A549 (cell line): ENCODE measurements around the gene FAF1. TPM values are rescaled to one million over a fixed set of nuclear protein-coding genes. Genes with fewer than 3 reads are reported as not detected.

Experiments
- ATAC-seq, 2 experiments: fragments of 200-7000 bp in 1 of 2; fragments of >200 bp in 1 of 2; cut with Nextera tagmentation in 1 of 2; cut with Tn5 transposase in 1 of 2; 3 replicates each; pipeline versions ENCODE4 v1.8.0 to v1.9.1; 2018 to 2020; ENCODE audit warnings: mild to moderate bottlenecking in 1 of 2, moderate library complexity in 1 of 2
- CTCF ChIA-PET: fragments of 300-600 bp; sonication (Branson Sonifier 250); formaldehyde crosslinking; extraction: SDS; loops from one replicate; lab custom pipeline; 2021; ENCODE audit warnings: antibody characterized with exemption, inconsistent platforms; lab: Yijun Ruan, JAX
- POLR2A ChIA-PET: fragments of 350-600 bp; formaldehyde crosslinking; extraction: SDS; loops from one replicate; lab custom pipeline; 2021; ENCODE audit warnings: antibody characterized with exemption, inconsistent platforms; lab: Yijun Ruan, JAX
- DNase-seq, 2 experiments: peaks; one replicate each; pipeline versions ENCODE4 v3.0.0 to v3.0.0-alpha.2; 2011 to 2016; ENCODE audit warnings: low read depth in 1 of 2, low spot score in 1 of 2
- FAIRE-seq: peaks from 2 replicates; lab custom pipeline; 2011; peaks lifted over from hg19 to GRCh38; lab: Jason Lieb, UNC
- H3K27ac ChIP-seq, 2 experiments: fragments of >200 bp; sonication (Bioruptor Twin); formaldehyde crosslinking; 3 replicates each; pipeline ENCODE4 v1.5.1; 2016 to 2017
- H3K4me1 ChIP-seq: fragments of >200 bp; sonication (Bioruptor Twin); formaldehyde crosslinking; 3 replicates; pipeline ENCODE4 v1.6.1; 2016
- H3K4me2 ChIP-seq: fragments of >200 bp; sonication (Bioruptor Twin); formaldehyde crosslinking; 3 replicates; pipeline ENCODE4 v1.6.1; 2016
- H3K4me3 ChIP-seq: fragments of >200 bp; sonication (Bioruptor Twin); formaldehyde crosslinking; 3 replicates; pipeline ENCODE4 v1.5.1; 2016
- H3K9me3 ChIP-seq: fragments of >200 bp; sonication (Bioruptor Twin); formaldehyde crosslinking; 3 replicates; pipeline ENCODE4 v1.6.1; 2016
- BCL3 ChIP-seq: fragments of >200 bp; sonication (Bioruptor Twin); formaldehyde crosslinking; IDR thresholded peaks from 3 replicates; pipeline ENCODE4 v1.6.1; 2016
- CBX2 ChIP-seq: fragments of 200-600 bp; sonication (generic); IDR thresholded peaks from 2 replicates; pipeline ENCODE4 v1.6.1; 2016; ENCODE audit warnings: low read depth, mild to moderate bottlenecking, borderline replicate concordance
- ELK1 ChIP-seq: fragments of 150-350 bp; IDR thresholded peaks from 2 replicates; pipeline ENCODE4 v1.6.1; 2014; ENCODE audit warnings: low read depth, mild to moderate bottlenecking, low read length
- ESRRA ChIP-seq: fragments of 150-350 bp; IDR thresholded peaks from 2 replicates; pipeline ENCODE4 v1.6.1; 2014; ENCODE audit warnings: mild to moderate bottlenecking, low read length, borderline replicate concordance
- FOSL2 ChIP-seq, 2 experiments: fragments of 450-650 bp in 1 of 2; fragments of >200 bp in 1 of 2; sonication (Bioruptor Twin) in 1 of 2; formaldehyde crosslinking; IDR thresholded peaks; 2 replicates each; pipeline versions ENCODE4 v1.5.0 to v1.6.1; 2016 to 2020; ENCODE audit warnings: mild to moderate bottlenecking in 1 of 2, moderate library complexity in 1 of 2
- FOXS1 ChIP-seq: fragments of 250-450 bp; sonication (Bioruptor Pico); IDR thresholded peaks from 2 replicates; pipeline ENCODE4 v1.5.0; 2020; ENCODE audit warnings: mild to moderate bottlenecking, moderate library complexity
- GATA3 ChIP-seq: IDR thresholded peaks from 2 replicates; pipeline ENCODE4 v1.6.1; 2012; ENCODE audit warnings: borderline replicate concordance
- HEYL ChIP-seq: fragments of 250-450 bp; sonication (Bioruptor Pico); IDR thresholded peaks from 2 replicates; pipeline ENCODE4 v1.8.0; 2021; ENCODE audit warnings: mild to moderate bottlenecking, moderate library complexity
- HOXA7 ChIP-seq: fragments of 250-450 bp; sonication (Bioruptor Pico); IDR thresholded peaks from 2 replicates; pipeline ENCODE4 v1.5.0; 2020; ENCODE audit warnings: mild to moderate bottlenecking, moderate library complexity
- HOXB5 ChIP-seq: fragments of 250-450 bp; sonication (Bioruptor Pico); IDR thresholded peaks from 2 replicates; pipeline ENCODE4 v1.5.0; 2020; ENCODE audit warnings: mild to moderate bottlenecking, moderate library complexity
- JUN ChIP-seq, 2 experiments: fragments of >200 bp; sonication (Bioruptor Twin); formaldehyde crosslinking; IDR thresholded peaks; 2 replicates in 1 of 2; 3 replicates in 1 of 2; pipeline ENCODE4 v1.6.1; 2016 to 2017
- JUNB ChIP-seq: fragments of >200 bp; sonication (Bioruptor Twin); formaldehyde crosslinking; IDR thresholded peaks from 2 replicates; pipeline ENCODE4 v1.6.1; 2016
- KDM1A ChIP-seq: fragments of 200-600 bp; sonication (generic); IDR thresholded peaks from 2 replicates; pipeline ENCODE4 v1.6.1; 2016; ENCODE audit warnings: low read depth, mild to moderate bottlenecking
- MAFK ChIP-seq: fragments of 450-650 bp; IDR thresholded peaks from 2 replicates; pipeline ENCODE4 v1.6.1; 2014; ENCODE audit not compliant: partially characterized antibody
- NR3C1 ChIP-seq: fragments of >200 bp; sonication (Bioruptor Twin); formaldehyde crosslinking; IDR thresholded peaks from 3 replicates; pipeline ENCODE4 v1.6.1; 2017
- PHF8 ChIP-seq: fragments of 200-600 bp; sonication (generic); IDR thresholded peaks from 2 replicates; pipeline ENCODE4 v1.6.1; 2016; ENCODE audit warnings: low read depth, mild to moderate bottlenecking, antibody characterized with exemption, moderate library complexity, borderline replicate concordance
- POLR2A ChIP-seq: IDR thresholded peaks from 2 replicates; pipeline ENCODE4 v1.6.1; 2012; ENCODE audit warnings: mild to moderate bottlenecking, low read length
- POLR2AphosphoS2 ChIP-seq: conservative IDR thresholded peaks from 2 replicates; pipeline ENCODE4 v1.6.1; 2012; ENCODE audit warnings: low read length, improper control_type of control experiment, inconsistent platforms
- RAD21 ChIP-seq, 2 experiments: fragments of >200 bp in 1 of 2; sonication (Bioruptor Twin) in 1 of 2; formaldehyde crosslinking in 1 of 2; IDR thresholded peaks in 1 of 2; conservative IDR thresholded peaks in 1 of 2; 2 replicates in 1 of 2; 3 replicates in 1 of 2; pipeline ENCODE4 v1.6.1; 2012 to 2018; ENCODE audit warnings: inconsistent platforms in 1 of 2
- RARB ChIP-seq: fragments of 250-450 bp; sonication (Bioruptor Pico); IDR thresholded peaks from 2 replicates; pipeline ENCODE4 v1.8.0; 2021; ENCODE audit warnings: mild to moderate bottlenecking, moderate library complexity
- RFX5 ChIP-seq: fragments of 450-650 bp; IDR thresholded peaks from 2 replicates; pipeline ENCODE4 v1.7.1; 2014; ENCODE audit warnings: antibody characterized with exemption, mild to moderate bottlenecking, moderate library complexity
- RNF2 ChIP-seq: fragments of 200-600 bp; sonication (generic); IDR thresholded peaks from 2 replicates; pipeline ENCODE4 v1.6.1; 2016; ENCODE audit warnings: low read depth, mild to moderate bottlenecking, antibody characterized with exemption, moderate library complexity, borderline replicate concordance
- USF2 ChIP-seq: fragments of 450-650 bp; IDR thresholded peaks from 2 replicates; pipeline ENCODE4 v1.6.1; 2014; ENCODE audit warnings: antibody characterized with exemption
- ZNF302 ChIP-seq: fragments of 250-450 bp; sonication (Bioruptor Pico); IDR thresholded peaks from 2 replicates; pipeline ENCODE4 v1.9.0; 2021; ENCODE audit warnings: inconsistent platforms, mild to moderate bottlenecking, moderate library complexity
- WGBS: methylation state at CpG from one replicate; pipeline ENCODE4 v1.1.6; 2017; ENCODE audit errors: missing lambda C conversion rate; 5-methylcytosine and 5-hydroxymethylcytosine counted together
- polyA plus RNA-seq, 4 experiments: library from polyadenylated mRNA; depleted of rRNA in 3 of 4; stranded (reverse); fragments of >200 nt; fragmentation: RNase III in 1 of 4; extraction: RNeasy Plus Mini Kit Qiagen cat#74134 plus additional on column Dnase treatment in 1 of 4; gene quantifications; 2 replicates in 3 of 4; 3 replicates in 1 of 4; pipeline ENCODE4 v1.2.3, GENCODE V29; 2011 to 2017
- TF ChIP-seq, protein P1 (sequence below): fragments of 250-450 bp; sonication (Bioruptor Pico); IDR thresholded peaks from 2 replicates; pipeline ENCODE4 v1.5.0; 2021; ENCODE audit warnings: mild to moderate bottlenecking, moderate library complexity, borderline replicate concordance
- TF ChIP-seq, protein P2 (sequence below): fragments of 250-450 bp; sonication (Bioruptor Pico); IDR thresholded peaks from 2 replicates; pipeline ENCODE4 v1.5.0; 2020; ENCODE audit warnings: low read depth, mild to moderate bottlenecking, moderate library complexity

Gene FAF1
- polyA plus RNA-seq, 2 of the 4 experiments (the other 2 are of a cell fraction), result 31.7 to 46.2 TPM

GRCh38 chr1:50858761-50859160 lies 101.3 kb downstream of the FAF1 start:
- peaks cover 1% of the 10 kb centered on the region; the same call in 1 of the 3 replicates for H3K4me1 ChIP-seq
- no peak for FAIRE-seq
- 96% methylated on average over 1 of the region's 1 CpG for WGBS
- POLR2A ChIA-PET, result no interaction called here
- no peak overlapping the region for H3K27ac ChIP-seq
- peaks cover 7% of the 10 kb centered on the region; the same call in 2 of the 3 replicates for H3K9me3 ChIP-seq
- H3K4me2 ChIP-seq, result no peak overlapping the region
- DNase-seq, result no peak
- TF ChIP-seq RARB (CRISPR knock-in tag) (no peak), PHF8 (no peak), POLR2A (no peak), MAFK (no peak), RFX5 (no peak), JUN (IDR thresholded peaks at IDR 0.05) (no peak), GATA3 (no peak), NR3C1 (no peak), HOXB5 (CRISPR knock-in tag) (no peak), USF2 (no peak), ELK1 (no peak), BCL3 (no peak)
- TF ChIP-seq, all 56 proteins: peak for 0
- ATAC-seq, result no peak
- H3K4me3 ChIP-seq, result no peak overlapping the region
- CTCF ChIA-PET, result no interaction called here

- Histone ChIP-seq H3K4me2 (no peak overlapping the region), H3K4me1 (peaks cover 10% of the 10 kb centered on the region; the same call in 2 of the 3 replicates), H3K4me3 (no peak overlapping the region), H3K27ac (no peak overlapping the region), H3K9me3 (peaks cover 4% of the 10 kb centered on the region; the same call in 2 of the 3 replicates)
- FAIRE-seq (no peak), ATAC-seq (no peak), DNase-seq (no peak)
- CTCF ChIA-PET, result no interaction called here
- 94% methylated on average over 1 of the region's 1 CpG for WGBS
- no peak for TF ChIP-seq ZNF302 (CRISPR knock-in tag)
- POLR2A ChIA-PET, result no interaction called here
Observed at GRCh38 chr1:50857702-50858101, 102.4 kb downstream of the FAF1 start.

DNA sequence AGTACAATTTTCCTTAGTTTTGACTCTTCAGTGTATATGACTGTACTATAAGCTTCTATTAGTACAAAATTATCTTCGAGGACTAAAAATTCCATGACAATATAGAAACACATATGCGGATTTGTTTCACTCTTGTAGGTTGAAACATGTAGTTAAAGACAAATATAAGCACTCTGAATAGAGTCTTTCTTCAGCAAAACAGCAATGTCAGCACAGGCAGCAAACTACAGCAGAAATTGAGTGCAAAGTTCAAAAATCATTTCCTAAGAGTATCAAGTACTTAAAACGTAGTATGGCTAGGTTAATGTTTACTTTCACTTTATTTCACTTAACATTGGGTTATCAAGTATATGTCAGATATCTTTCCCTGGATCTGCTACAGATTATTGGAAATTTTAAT lies 106.7 kb downstream of the FAF1 start:
- TF ChIP-seq MAFK (peak; percentile 46), RFX5 (no peak), KDM1A (no peak), POLR2AphosphoS2 (no peak), HOXA7 (CRISPR knock-in tag) (no peak), FOSL2 (IDR thresholded peaks at IDR 0.05) (no peak), FOSL2 (CRISPR knock-in tag; IDR thresholded peaks at IDR 0.05) (no peak)
- TF ChIP-seq, all 56 proteins: peak for 1
- Histone ChIP-seq H3K4me2 (peak overlapping the region; percentile 44), H3K4me1 (peaks cover 10% of the 10 kb centered on the region; the same call in 2 of the 3 replicates), H3K9me3 (no peaks in the 10 kb centered on the region), H3K27ac (no peak overlapping the region), H3K4me3 (no peak overlapping the region)
- ATAC-seq (no peak), FAIRE-seq (no peak), DNase-seq (no peak)
- ChIA-PET POLR2A (no interaction called here), CTCF (no interaction called here)
- WGBS, result 67% methylated on average over 3 of the region's 3 CpGs

DNA sequence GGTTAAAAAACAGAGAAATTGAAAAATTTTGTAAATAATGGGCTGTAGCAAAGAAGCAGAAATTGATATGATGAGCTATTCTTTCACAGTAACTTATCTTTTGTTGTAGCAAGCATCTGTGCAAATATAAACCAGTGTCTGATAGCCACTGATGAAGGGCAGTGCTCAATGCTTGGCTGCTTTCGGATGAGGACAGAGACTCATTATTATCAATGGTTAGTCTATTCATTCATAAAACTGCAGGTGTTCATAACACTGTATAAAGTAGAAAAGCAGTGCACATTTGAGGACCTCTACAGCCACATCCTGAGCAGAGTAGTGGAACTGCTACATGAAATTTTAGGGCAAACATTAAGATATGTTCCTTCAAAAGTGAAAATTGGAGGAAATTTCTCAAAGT lies 107.2 kb downstream of the FAF1 start:
- FAIRE-seq (no peak), DNase-seq (no peak), ATAC-seq (no peak)
- H3K27ac ChIP-seq, result no peak overlapping the region
- H3K4me1 ChIP-seq, result peaks cover 10% of the 10 kb centered on the region; the same call in 2 of the 3 replicates
- no peaks in the 10 kb centered on the region for H3K9me3 ChIP-seq
- WGBS, result 86% methylated on average over 1 of the region's 1 CpG
- ChIA-PET POLR2A (no interaction called here), CTCF (no interaction called here)
- H3K4me2 ChIP-seq, result no peak overlapping the region; the same call in 1 of the 3 replicates
- no peak overlapping the region for H3K4me3 ChIP-seq
- TF ChIP-seq, protein P1, sequence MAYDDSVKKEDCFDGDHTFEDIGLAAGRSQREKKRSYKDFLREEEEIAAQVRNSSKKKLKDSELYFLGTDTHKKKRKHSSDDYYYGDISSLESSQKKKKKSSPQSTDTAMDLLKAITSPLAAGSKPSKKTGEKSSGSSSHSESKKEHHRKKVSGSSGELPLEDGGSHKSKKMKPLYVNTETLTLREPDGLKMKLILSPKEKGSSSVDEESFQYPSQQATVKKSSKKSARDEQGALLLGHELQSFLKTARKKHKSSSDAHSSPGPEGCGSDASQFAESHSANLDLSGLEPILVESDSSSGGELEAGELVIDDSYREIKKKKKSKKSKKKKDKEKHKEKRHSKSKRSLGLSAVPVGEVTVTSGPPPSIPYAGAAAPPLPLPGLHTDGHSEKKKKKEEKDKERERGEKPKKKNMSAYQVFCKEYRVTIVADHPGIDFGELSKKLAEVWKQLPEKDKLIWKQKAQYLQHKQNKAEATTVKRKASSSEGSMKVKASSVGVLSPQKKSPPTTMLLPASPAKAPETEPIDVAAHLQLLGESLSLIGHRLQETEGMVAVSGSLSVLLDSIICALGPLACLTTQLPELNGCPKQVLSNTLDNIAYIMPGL, result no peak
- TF ChIP-seq JUNB (no peak), HEYL (CRISPR knock-in tag) (no peak), PHF8 (no peak), CBX2 (no peak), RAD21 (conservative IDR thresholded peaks at IDR 0.05 in 1 of 2, IDR thresholded peaks at IDR 0.05 in 1 of 2) (no peak), POLR2A (no peak), ZNF302 (CRISPR knock-in tag) (no peak), FOXS1 (CRISPR knock-in tag) (no peak), RNF2 (no peak), HOXB5 (CRISPR knock-in tag) (no peak), ESRRA (no peak)
- TF ChIP-seq, protein P2, sequence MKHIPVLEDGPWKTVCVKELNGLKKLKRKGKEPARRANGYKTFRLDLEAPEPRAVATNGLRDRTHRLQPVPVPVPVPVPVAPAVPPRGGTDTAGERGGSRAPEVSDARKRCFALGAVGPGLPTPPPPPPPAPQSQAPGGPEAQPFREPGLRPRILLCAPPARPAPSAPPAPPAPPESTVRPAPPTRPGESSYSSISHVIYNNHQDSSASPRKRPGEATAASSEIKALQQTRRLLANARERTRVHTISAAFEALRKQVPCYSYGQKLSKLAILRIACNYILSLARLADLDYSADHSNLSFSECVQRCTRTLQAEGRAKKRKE (CRISPR knock-in tag), result no peak
